Subcutaneous abdominal adipose tissue (tissue), 5 donors: ENCODE measurements around the gene DPM2.

Source experiments
- H3K27ac ChIP-seq: one replicate; pipeline ENCODE4 v1.7.0; 2013; ENCODE audit warnings: low read depth, mild to moderate bottlenecking, inconsistent platforms, low read length, moderate library complexity
- H3K27me3 ChIP-seq, 5 donors: one replicate each; pipeline ENCODE4 v1.7.0; 2013; ENCODE audit warnings: low read length in 5 of 5, inconsistent platforms in 1 of 5; ENCODE audit not compliant: control insufficient read depth in 5 of 5, insufficient read depth in 4 of 5
- H3K36me3 ChIP-seq, 5 donors: one replicate each; pipeline ENCODE4 v1.7.0; 2013; ENCODE audit warnings: low read length in 5 of 5; ENCODE audit not compliant: control insufficient read depth in 5 of 5, insufficient read depth in 5 of 5
- H3K4me1 ChIP-seq, 5 donors: one replicate each; pipeline ENCODE4 v1.7.0; 2013; ENCODE audit warnings: low read length in 5 of 5, mild to moderate bottlenecking in 3 of 5, moderate library complexity in 1 of 5; ENCODE audit not compliant: control insufficient read depth in 5 of 5, insufficient read depth in 5 of 5
- H3K4me3 ChIP-seq, 5 donors: one replicate each; pipeline ENCODE4 v1.7.0; 2013; ENCODE audit warnings: low read length in 5 of 5, low read depth in 1 of 5
- H3K9ac ChIP-seq, 5 donors: one replicate each; pipeline ENCODE4 v1.7.0; 2013; ENCODE audit warnings: low read length in 5 of 5, mild to moderate bottlenecking in 4 of 5, moderate library complexity in 3 of 5
- H3K9me3 ChIP-seq, 5 donors: one replicate each; pipeline ENCODE4 v1.7.0; 2013; ENCODE audit warnings: low read length in 5 of 5; ENCODE audit not compliant: control insufficient read depth in 5 of 5
- donor health status: healthy.
- donor health status: healthy.
- donor health status: healthy.
- donor health status: healthy.
- donor health status: healthy.

The DPM2 gene

GRCh38 chr9:127937388-127938297 is at the start of gene DPM2:
Gene DPM2, minus strand, starts transcription at chr9:127937854. Its CDS starts 34 bp downstream, at chr9:127937820.
- Histone ChIP-seq H3K9ac (peak within 1 kb of the TSS; percentile 66 to 93 (median 84)), H3K36me3 (peaks cover 0 to 19% (median 4%) of the 10 kb centered on the region in 5 donors), H3K27ac (peak within 1 kb of the TSS; percentile 46)

DNA sequence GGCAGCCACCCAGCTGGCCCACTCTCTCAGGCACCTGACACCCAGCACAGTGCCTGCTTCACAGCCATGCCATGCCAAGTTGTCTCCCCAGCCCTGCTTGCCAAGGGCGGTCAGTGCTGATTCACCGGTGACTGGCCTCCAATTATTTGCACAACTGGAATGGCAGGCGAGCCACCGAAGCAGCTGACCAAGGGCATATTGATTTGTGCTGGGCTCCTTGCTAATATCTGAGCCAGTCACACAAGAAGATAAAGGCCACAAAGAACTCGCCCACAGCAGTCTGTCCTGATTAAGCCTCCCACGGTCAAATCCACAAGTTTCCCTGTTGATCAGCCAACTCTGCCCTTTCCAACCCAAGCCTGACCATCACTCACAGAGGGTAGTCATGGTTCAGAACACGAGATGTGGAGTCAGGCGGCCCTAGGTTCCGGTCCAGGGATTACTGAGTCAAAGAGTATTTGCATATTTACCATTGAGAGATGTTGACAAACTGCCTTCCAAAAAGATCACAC is 49.5 kb upstream of the DPM2 start:
- H3K9ac ChIP-seq: no peak overlapping the region
- no peaks in the 10 kb centered on the region for H3K36me3 ChIP-seq
- no peak overlapping the region for H3K27ac ChIP-seq
- H3K27me3 ChIP-seq: no peaks in the 10 kb centered on the region
- no peak overlapping the region for H3K4me3 ChIP-seq
- H3K9me3 ChIP-seq: no peaks in the 10 kb centered on the region
- peaks cover 0 to 8% (median 7%) of the 10 kb centered on the region in 5 donors for H3K4me1 ChIP-seq

More at GRCh38 chr9:127937388-127938297, at the start of gene DPM2:
- Histone ChIP-seq H3K4me3 (peak within 1 kb of the TSS; percentile 73 to 96 (median 94)), H3K9me3 (no peaks in the 10 kb centered on the region), H3K4me1 (peaks cover 7 to 34% (median 29%) of the 10 kb centered on the region in 5 donors), H3K27me3 (no peaks in the 10 kb centered on the region)

DNA sequence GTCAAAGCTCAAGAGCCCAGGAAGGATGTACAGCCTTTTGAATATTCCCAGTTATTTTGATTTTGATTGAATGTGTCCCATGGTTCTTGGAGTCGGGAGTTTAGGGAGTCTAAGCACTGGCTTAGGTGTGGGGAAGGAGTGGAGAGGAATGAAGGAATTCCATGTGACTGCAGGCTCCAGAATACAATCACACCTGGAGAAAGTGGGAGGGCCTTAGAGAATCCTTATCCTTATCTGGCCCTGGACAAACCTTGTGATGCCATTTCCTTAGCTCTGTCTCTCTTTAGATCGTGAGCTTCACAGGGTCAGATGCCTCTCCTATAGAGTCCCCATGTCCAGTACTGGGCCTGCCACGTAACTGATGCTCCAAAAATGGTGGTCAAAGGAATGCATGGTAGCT is 47.4 kb upstream of the DPM2 start:
- Histone ChIP-seq H3K27me3 (no peaks in the 10 kb centered on the region), H3K27ac (no peak overlapping the region), H3K4me3 (no peak overlapping the region)

DNA sequence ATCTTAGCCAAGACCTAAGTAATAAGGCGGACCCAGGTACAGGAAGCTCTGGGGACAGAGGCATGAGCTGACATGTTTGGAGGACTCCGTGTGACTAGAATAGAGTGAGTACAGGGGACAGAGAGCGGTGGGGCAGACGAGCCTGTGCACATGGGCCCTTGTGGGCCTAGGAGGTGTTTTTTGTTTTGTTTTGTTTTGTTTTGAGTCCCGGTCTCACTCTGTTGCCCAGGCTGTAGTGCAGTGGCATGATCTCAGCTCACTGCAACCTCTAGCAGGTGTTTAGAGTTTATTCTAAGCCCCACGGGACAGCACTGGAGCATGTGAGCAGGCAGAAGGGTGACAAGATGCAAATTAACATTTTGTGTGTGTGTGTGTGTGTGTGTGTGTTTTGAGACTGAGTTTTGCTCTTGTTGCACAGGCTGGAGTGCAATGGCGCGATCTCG is 46.2 kb upstream of the DPM2 start:
- H3K9me3 ChIP-seq: no peaks in the 10 kb centered on the region
- no peak overlapping the region for H3K9ac ChIP-seq
- no peaks in the 10 kb centered on the region for H3K36me3 ChIP-seq
- H3K27ac ChIP-seq: no peak overlapping the region
- no peak overlapping the region for H3K4me3 ChIP-seq
- H3K27me3 ChIP-seq: no peaks in the 10 kb centered on the region
- H3K4me1 ChIP-seq: peaks cover 4 to 23% (median 21%) of the 10 kb centered on the region in 5 donors

More for the DNA sequence above, 47.4 kb upstream of the DPM2 start:
- Histone ChIP-seq H3K9me3 (no peaks in the 10 kb centered on the region), H3K4me1 (peaks cover 0 to 11% (median 9%) of the 10 kb centered on the region in 5 donors), H3K36me3 (no peaks in the 10 kb centered on the region), H3K9ac (no peak overlapping the region)

GRCh38 chr9:127982912-127983311 is 45.3 kb upstream of the DPM2 start:
- H3K9ac ChIP-seq: no peak overlapping the region
- H3K4me1 ChIP-seq: peaks cover 4 to 31% (median 29%) of the 10 kb centered on the region in 5 donors
- no peak overlapping the region for H3K4me3 ChIP-seq
- no peak overlapping the region for H3K27ac ChIP-seq
- H3K27me3 ChIP-seq: no peaks in the 10 kb centered on the region
- H3K36me3 ChIP-seq: no peaks in the 10 kb centered on the region
- no peaks in the 10 kb centered on the region for H3K9me3 ChIP-seq

DNA sequence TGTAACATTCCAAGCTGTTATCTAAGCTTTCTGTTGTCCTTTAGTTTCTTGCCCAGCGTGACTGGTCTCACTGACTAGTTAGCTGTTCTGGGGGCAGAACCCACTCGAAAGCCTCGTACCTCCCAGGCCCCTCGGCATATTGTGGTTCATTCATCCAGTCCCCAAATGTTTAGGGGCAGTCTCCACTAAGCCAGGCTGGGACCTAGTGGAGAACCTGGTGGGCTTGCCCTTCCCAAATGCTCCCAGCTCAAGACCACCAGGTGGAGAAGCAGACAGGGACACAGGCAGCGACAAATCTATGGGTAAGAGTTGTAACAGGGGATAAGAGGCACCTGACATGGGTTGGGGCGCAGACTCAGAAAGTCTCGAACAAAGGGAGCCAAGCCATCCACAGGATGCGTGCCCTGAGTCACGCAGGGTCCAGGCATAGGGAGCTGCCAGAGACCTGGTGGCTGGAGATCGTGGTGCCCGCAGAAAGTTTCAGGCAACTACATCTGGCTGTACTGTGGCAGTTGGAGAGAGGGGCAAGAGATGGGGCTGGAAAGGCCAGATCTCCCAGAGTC is 44.0 kb upstream of the DPM2 start:
- Histone ChIP-seq H3K4me1 (peaks cover 4 to 42% (median 41%) of the 10 kb centered on the region in 5 donors), H3K9me3 (no peaks in the 10 kb centered on the region), H3K4me3 (peak overlapping the region; percentile 71 to 90 (median 80)), H3K36me3 (no peaks in the 10 kb centered on the region), H3K27ac (peak overlapping the region; percentile 75), H3K27me3 (no peaks in the 10 kb centered on the region), H3K9ac (peak overlapping the region in 4 of 5 donors; percentile 79 to 91 (median 86))

GRCh38 chr9:127980706-127981558 is 43.3 kb upstream of the DPM2 start, which contains the start of gene EEIG1:
Gene EEIG1, minus strand, starts transcription at chr9:127980989. Its CDS starts 852 bp downstream, at chr9:127980137.
- peak within 1 kb of the TSS; percentile 75 for H3K27ac ChIP-seq
- H3K4me1 ChIP-seq: peaks cover 7 to 49% (median 48%) of the 10 kb centered on the region in 5 donors
- peak within 1 kb of the TSS; percentile 71 to 90 (median 80) for H3K4me3 ChIP-seq
- peak within 1 kb of the TSS; percentile 28 to 91 (median 83) for H3K9ac ChIP-seq
- no peaks in the 10 kb centered on the region for H3K36me3 ChIP-seq
- H3K9me3 ChIP-seq: no peaks in the 10 kb centered on the region
- H3K27me3 ChIP-seq: no peaks in the 10 kb centered on the region

DNA sequence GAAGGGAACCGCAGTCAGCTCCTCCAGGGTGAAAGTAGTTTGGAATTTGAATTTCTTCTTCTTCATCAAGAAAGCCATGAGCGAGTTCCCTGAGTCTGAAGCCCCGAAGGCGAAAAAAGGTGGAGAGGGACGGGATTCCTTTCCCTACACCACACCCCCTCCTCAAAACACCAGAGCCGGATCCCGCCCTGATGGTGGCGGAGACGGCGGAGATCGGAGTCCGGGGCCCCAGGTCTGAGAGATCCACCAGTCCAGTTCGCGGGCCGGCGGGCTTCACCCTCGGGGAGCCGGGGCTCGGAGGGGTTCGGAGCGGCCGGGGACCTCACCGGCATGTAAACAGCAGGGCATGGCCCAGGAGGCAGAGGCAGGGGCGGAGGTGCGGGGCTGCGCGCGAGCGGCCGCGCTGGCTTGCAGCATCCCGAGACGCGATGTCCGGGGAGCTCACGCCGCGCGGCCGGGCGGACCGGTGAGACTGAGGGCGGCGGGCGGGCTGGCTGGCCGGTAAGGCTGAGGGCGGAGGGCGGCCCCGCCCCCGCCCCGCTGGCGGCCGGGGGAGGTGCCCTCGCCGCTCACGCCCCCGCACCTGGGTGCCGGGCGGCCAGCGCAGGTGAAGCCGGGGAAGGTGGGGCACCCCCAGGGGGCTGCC is 42.5 kb upstream of the DPM2 start:
- Histone ChIP-seq H3K9ac (peak overlapping the region; percentile 28 to 80 (median 67)), H3K4me3 (peak overlapping the region; percentile 69 to 81 (median 72)), H3K36me3 (no peaks in the 10 kb centered on the region), H3K9me3 (no peaks in the 10 kb centered on the region), H3K4me1 (peaks cover 12 to 56% (median 55%) of the 10 kb centered on the region in 5 donors), H3K27ac (no peak overlapping the region), H3K27me3 (no peaks in the 10 kb centered on the region)
